Stimulated activated CD4-positive, alpha-beta T cell treated with anti-CD3 and anti-CD28 coated beads, Interleukin-4, amount 100 ng/mL, for 24 hours (primary cell): ENCODE data around the gene LBHD2.

Experiments used
- DNase-seq: peaks from one replicate; pipeline ENCODE4 v3.0.0-alpha.2; 2020

Gene LBHD2

GRCh38 chr14:103121121-103121845 is 37.3 kb downstream of the LBHD2 start:
- DNase-seq = no peak

GRCh38 chr14:103121846-103122584 is 38.0 kb downstream of the LBHD2 start:
- DNase-seq = no peak

- DNase-seq = no peak
Observed at GRCh38 chr14:103122585-103122946, 38.6 kb downstream of the LBHD2 start.

- no peak for DNase-seq
Observed at GRCh38 chr14:103122947-103123633, 39.1 kb downstream of the LBHD2 start, which contains the start of gene TNFAIP2. Gene TNFAIP2 (plus strand): TSS chr14:103123461. CDS start chr14:103126458, 2,997 bp downstream.

- no peak for DNase-seq
Observed at GRCh38 chr14:103123634-103124500, 39.9 kb downstream of the LBHD2 start.

GRCh38 chr14:103124501-103125001 is 40.5 kb downstream of the LBHD2 start:
- no peak for DNase-seq

- DNase-seq = no peak
Observed at GRCh38 chr14:103125098-103126070, 41.4 kb downstream of the LBHD2 start.

GRCh38 chr14:103126088-103126872 is 42.3 kb downstream of the LBHD2 start:
- DNase-seq = no peak

- no peak for DNase-seq
Observed at GRCh38 chr14:103126873-103127304, 42.9 kb downstream of the LBHD2 start.

- DNase-seq = no peak
Observed at GRCh38 chr14:103127356-103127755, 43.3 kb downstream of the LBHD2 start.

GRCh38 chr14:103127861-103128598 is 44.0 kb downstream of the LBHD2 start:
- DNase-seq = no peak

- DNase-seq = no peak
Observed at GRCh38 chr14:103128631-103129300, 44.8 kb downstream of the LBHD2 start.

- DNase-seq = no peak
Observed at GRCh38 chr14:103129301-103130016, 45.4 kb downstream of the LBHD2 start.

GRCh38 chr14:103130017-103130764 is 46.2 kb downstream of the LBHD2 start:
- DNase-seq = no peak

GRCh38 chr14:103130965-103131364 is 47.0 kb downstream of the LBHD2 start:
- DNase-seq = no peak

- no peak for DNase-seq
Observed at GRCh38 chr14:103131580-103131979, 47.6 kb downstream of the LBHD2 start.

GRCh38 chr14:103132381-103133209 is 48.6 kb downstream of the LBHD2 start:
- DNase-seq = no peak
